Nephron (organoid): ENCODE data around the gene VWA1.

Experiments
- H3K27ac Mint-ChIP-seq, 3 experiments: 2 replicates each; pipeline ENCODE4 v1.8.0; 2020; ENCODE audit warnings: mixed read lengths in 3 of 3, mild to moderate bottlenecking in 2 of 3, moderate library complexity in 1 of 3
- H3K27me3 Mint-ChIP-seq: 2 replicates; pipeline ENCODE4 v1.8.0; 2021; ENCODE audit warnings: low read depth, mild to moderate bottlenecking, moderate library complexity, mixed read lengths
- H3K36me3 Mint-ChIP-seq: 2 replicates; pipeline ENCODE4 v1.8.0; 2020; ENCODE audit warnings: low read depth, mixed read lengths
- H3K4me1 Mint-ChIP-seq: 2 replicates; pipeline ENCODE4 v1.8.0; 2020; ENCODE audit warnings: mixed read lengths
- H3K4me3 Mint-ChIP-seq, 3 experiments: 2 replicates each; pipeline ENCODE4 v1.8.0; 2020; ENCODE audit warnings: mild to moderate bottlenecking in 3 of 3, mixed read lengths in 3 of 3, moderate library complexity in 2 of 3
- H3K9me3 Mint-ChIP-seq: 2 replicates; pipeline ENCODE4 v1.8.0; 2020; ENCODE audit warnings: mixed read lengths
- TF ChIP-seq, protein P1 (sequence below), 3 experiments: fragments of 200-600 bp; sonication (generic); IDR thresholded peaks; one replicate each; pipeline ENCODE4 v1.5.0; 2021; ENCODE audit warnings: antibody characterized with exemption in 3 of 3; ENCODE audit not compliant: unreplicated experiment in 3 of 3

Gene VWA1

DNA sequence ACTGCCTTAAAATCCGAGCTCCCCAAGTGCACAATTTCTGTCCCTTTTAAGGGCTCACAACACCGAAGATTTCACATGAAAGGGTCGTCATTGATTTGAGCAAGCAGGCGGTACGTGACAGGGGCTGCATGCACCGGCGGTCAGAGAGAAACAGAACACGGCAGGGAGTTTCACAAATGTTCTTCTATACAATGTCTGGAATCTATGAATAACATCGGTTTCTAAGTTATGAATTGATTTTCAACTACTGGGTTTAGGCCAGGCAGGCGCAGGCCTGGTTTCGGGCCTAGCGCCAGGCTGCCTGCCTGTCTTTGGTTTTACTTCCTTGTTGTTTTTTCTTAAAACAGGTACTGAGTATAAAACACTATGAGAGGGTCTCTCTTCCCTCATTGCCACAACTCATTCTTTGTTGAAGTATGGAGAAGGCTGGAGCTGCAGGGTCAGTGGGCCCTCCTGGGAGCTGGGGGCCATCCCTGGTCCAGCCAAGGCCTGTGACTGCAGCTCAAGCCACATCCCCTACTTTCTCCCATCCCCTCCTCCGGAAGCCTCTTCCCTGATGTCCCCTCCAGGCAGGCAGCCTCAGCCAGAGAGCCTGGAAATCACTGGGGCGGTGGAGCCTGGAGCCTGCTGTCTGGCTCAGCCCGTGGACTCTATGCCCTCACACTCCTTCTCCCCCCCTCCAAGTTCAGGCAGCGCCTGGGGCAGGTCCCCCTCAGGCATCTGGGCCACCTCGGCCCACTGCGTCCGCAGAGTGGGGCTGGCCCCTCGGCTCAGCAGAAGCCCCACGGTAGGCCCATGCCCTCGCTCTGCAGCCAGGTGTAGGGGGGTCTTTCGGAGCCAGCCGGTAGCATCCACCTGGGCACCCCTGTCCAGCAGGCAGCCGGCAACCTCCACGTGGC, 16.8 kb upstream of the VWA1 start:
- H3K9me3 Mint-ChIP-seq = no peaks in the 10 kb centered on the region
- no peaks in the 10 kb centered on the region for H3K27me3 Mint-ChIP-seq
- H3K36me3 Mint-ChIP-seq = no peaks in the 10 kb centered on the region
- TF ChIP-seq, protein P1, sequence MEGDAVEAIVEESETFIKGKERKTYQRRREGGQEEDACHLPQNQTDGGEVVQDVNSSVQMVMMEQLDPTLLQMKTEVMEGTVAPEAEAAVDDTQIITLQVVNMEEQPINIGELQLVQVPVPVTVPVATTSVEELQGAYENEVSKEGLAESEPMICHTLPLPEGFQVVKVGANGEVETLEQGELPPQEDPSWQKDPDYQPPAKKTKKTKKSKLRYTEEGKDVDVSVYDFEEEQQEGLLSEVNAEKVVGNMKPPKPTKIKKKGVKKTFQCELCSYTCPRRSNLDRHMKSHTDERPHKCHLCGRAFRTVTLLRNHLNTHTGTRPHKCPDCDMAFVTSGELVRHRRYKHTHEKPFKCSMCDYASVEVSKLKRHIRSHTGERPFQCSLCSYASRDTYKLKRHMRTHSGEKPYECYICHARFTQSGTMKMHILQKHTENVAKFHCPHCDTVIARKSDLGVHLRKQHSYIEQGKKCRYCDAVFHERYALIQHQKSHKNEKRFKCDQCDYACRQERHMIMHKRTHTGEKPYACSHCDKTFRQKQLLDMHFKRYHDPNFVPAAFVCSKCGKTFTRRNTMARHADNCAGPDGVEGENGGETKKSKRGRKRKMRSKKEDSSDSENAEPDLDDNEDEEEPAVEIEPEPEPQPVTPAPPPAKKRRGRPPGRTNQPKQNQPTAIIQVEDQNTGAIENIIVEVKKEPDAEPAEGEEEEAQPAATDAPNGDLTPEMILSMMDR (IDR thresholded peaks at IDR 0.05; ENCODE audit: unreplicated experiment in 3 of 3) = no peak
- peaks cover 15% of the 10 kb centered on the region for H3K4me1 Mint-ChIP-seq
- peak overlapping the region; percentile 76 to 81 (median 80) for H3K27ac Mint-ChIP-seq
- H3K4me3 Mint-ChIP-seq = peak overlapping the region in 2 of 3 experiments; percentile 21 to 51

DNA sequence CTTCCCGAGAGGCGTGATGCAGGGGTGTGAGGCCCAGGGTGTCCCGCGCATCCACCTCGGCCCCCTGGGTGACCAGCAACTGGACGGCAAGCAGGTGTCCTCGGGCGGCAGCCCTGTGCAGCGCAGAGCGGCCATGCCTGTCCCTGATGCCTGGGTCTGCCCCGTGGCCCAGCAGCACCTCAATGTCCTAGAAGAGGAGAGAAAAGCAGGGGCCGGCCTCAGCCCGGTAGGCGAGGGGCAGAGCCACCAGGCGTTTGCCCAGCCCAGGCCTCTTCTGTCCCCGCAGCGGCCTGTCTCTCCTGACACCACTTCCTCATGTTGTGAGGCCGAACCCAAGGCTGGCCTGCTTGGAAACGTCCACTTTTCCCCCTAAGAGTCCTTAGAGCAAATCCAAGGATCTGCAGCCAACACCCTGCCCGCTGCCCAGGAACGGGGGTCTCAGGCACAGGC, 16.1 kb upstream of the VWA1 start:
- H3K27ac Mint-ChIP-seq = no peak overlapping the region
- TF ChIP-seq, protein P1 (IDR thresholded peaks at IDR 0.05; ENCODE audit: unreplicated experiment in 3 of 3) = no peak
- H3K9me3 Mint-ChIP-seq = no peaks in the 10 kb centered on the region
- H3K36me3 Mint-ChIP-seq = no peaks in the 10 kb centered on the region
- peaks cover 15% of the 10 kb centered on the region for H3K4me1 Mint-ChIP-seq
- no peak overlapping the region for H3K4me3 Mint-ChIP-seq
- no peaks in the 10 kb centered on the region for H3K27me3 Mint-ChIP-seq

- no peaks in the 10 kb centered on the region for H3K36me3 Mint-ChIP-seq
- no peaks in the 10 kb centered on the region for H3K9me3 Mint-ChIP-seq
- TF ChIP-seq, protein P1 (IDR thresholded peaks at IDR 0.05; ENCODE audit: unreplicated experiment in 3 of 3) = no peak
- H3K4me3 Mint-ChIP-seq = no peak overlapping the region
- no peaks in the 10 kb centered on the region for H3K27me3 Mint-ChIP-seq
- H3K4me1 Mint-ChIP-seq = peaks cover 15% of the 10 kb centered on the region
- H3K27ac Mint-ChIP-seq = no peak overlapping the region
These were observed 15.5 kb upstream of the VWA1 start for GRCh38 chr1:1419813-1420653.

- H3K27ac Mint-ChIP-seq = peak overlapping the region in 1 of 3 experiments; percentile 52
- TF ChIP-seq, protein P1 (IDR thresholded peaks at IDR 0.05; ENCODE audit: unreplicated experiment in 3 of 3) = no peak
- no peaks in the 10 kb centered on the region for H3K9me3 Mint-ChIP-seq
- H3K36me3 Mint-ChIP-seq = no peaks in the 10 kb centered on the region
- H3K27me3 Mint-ChIP-seq = no peaks in the 10 kb centered on the region
- peak overlapping the region in 2 of 3 experiments; percentile 43 to 62 for H3K4me3 Mint-ChIP-seq
- peaks cover 15% of the 10 kb centered on the region for H3K4me1 Mint-ChIP-seq
These were observed 14.8 kb upstream of the VWA1 start for GRCh38 chr1:1420654-1421141.

DNA sequence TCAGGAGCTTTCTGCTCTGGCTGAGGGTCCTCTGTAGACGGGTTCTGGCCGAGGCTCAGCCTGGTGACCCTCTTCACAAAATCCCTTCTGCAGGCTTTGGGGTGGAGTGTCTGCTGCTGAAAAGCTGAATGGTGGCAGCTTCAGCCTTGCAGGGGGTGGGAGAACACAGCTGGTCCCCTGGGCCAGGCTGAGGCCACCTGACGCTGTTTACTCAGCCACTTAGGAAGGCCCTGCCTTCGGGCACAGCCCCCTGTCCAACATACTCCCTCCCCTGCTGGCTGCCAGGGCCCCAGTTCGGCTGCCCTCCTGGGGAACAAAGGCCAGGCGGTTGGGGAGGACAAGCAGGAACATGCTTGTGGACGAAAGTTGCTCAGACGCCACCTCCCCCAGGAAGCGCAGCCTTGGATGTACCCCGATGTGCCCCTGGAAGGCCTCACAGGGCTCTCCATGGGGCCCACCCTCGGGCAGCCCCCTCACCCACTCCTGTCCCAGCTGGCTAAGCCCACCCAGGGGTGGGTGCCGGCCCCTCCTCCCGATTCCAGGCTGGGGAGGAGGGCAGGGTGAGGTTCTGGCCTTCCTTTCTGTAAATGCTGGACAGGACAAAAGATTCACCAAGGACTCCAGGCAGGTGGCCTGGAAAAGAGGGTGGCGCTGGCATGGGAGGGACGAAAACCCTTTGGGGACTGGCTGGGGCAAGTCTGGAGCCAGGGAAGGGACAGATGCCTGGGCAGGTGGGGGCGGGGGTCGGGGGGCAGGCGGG, 14.2 kb upstream of the VWA1 start, which contains the start of gene ANKRD65:
ANKRD65 (minus strand) TSS at position 130 of the 760 bp plus-strand sequence. CDS start 271 bp downstream, outside the sequence.
- peak within 1 kb of the TSS; percentile 47 to 77 (median 76) for H3K27ac Mint-ChIP-seq
- no peaks in the 10 kb centered on the region for H3K9me3 Mint-ChIP-seq
- no peaks in the 10 kb centered on the region for H3K27me3 Mint-ChIP-seq
- peak within 1 kb of the TSS; percentile 43 to 62 (median 55) for H3K4me3 Mint-ChIP-seq
- H3K36me3 Mint-ChIP-seq = no peaks in the 10 kb centered on the region
- peaks cover 15% of the 10 kb centered on the region for H3K4me1 Mint-ChIP-seq
- TF ChIP-seq, protein P1 (IDR thresholded peaks at IDR 0.05; ENCODE audit: unreplicated experiment in 3 of 3) = no peak
